Stimulated activated memory B cell treated with anti-CD40 and anti-IgM and Interleukin-4, amounts not matched to agents 10 μg/mL and 1 μg/mL and 100 μg/mL, for 72 hours (primary cell): Measurements from ENCODE around the gene STRBP.

Source experiments
- ATAC-seq: fragments of 150-1000 bp; cut with Tn5 transposase; 2 replicates; pipeline ENCODE4 v1.10.0; 2021
- H3K27ac Mint-ChIP-seq: one replicate; pipeline ENCODE4 v1.8.0; 2022; ENCODE audit warnings: mild to moderate bottlenecking, mixed read lengths
- H3K27me3 Mint-ChIP-seq: one replicate; pipeline ENCODE4 v1.8.0; 2022; ENCODE audit warnings: mixed read lengths
- H3K36me3 Mint-ChIP-seq: one replicate; pipeline ENCODE4 v1.8.0; 2022; ENCODE audit warnings: mixed read lengths
- H3K4me1 Mint-ChIP-seq: one replicate; pipeline ENCODE4 v1.8.0; 2022; ENCODE audit warnings: mixed read lengths
- H3K4me3 Mint-ChIP-seq: one replicate; pipeline ENCODE4 v1.8.0; 2022; ENCODE audit warnings: mild to moderate bottlenecking, moderate library complexity, mixed read lengths
- H3K9me3 Mint-ChIP-seq: one replicate; pipeline ENCODE4 v1.8.0; 2022; ENCODE audit warnings: mixed read lengths

The STRBP gene

DNA sequence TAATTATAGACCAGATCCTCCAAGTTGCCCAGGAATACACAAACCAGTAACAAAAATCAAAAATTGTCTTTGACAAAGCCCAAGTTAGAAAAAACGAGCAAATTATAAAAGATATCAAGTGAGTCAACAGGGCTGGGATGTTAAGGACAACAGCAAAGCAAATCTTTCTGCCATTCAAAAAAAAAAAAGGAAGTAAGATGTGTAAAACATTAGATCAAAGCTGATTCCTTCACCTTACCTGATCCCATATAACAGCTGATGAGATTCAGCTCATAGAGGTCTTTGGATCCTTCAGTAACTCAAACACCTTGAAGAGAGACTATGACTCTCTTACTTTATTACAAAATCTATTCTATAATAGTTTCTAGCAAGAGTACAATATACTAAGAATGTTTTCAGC, 100.9 kb downstream of the STRBP start:
- Mint-ChIP-seq H3K27ac (no peak overlapping the region), H3K4me3 (no peak overlapping the region), H3K4me1 (peaks cover 54% of the 10 kb centered on the region), H3K27me3 (no peaks in the 10 kb centered on the region), H3K9me3 (no peaks in the 10 kb centered on the region), H3K36me3 (peaks cover 35% of the 10 kb centered on the region)
- no peak for ATAC-seq

DNA sequence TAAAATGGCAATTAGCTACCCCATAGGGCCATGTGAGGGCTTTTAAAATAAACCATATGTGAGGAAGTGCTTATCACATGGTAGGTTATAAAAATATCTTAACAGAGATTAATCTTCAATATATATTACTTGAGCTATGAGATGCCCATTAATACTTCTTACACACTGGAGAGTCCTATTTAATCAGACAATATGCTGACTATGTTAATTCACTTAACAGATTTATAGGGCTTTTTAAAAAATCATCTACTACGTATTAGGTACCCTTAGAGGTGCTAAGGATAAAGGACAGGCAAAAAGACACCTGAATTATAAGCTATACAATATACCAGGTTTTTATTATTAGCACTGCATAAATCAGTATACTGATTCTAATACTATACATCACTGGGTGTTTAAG, 102.6 kb downstream of the STRBP start:
- no peak for ATAC-seq
- Mint-ChIP-seq H3K9me3 (no peaks in the 10 kb centered on the region), H3K27ac (peak overlapping the region; percentile 27), H3K27me3 (no peaks in the 10 kb centered on the region), H3K4me1 (peaks cover 54% of the 10 kb centered on the region), H3K36me3 (peaks cover 28% of the 10 kb centered on the region), H3K4me3 (no peak overlapping the region)

- Mint-ChIP-seq H3K36me3 (peaks cover 26% of the 10 kb centered on the region), H3K27me3 (no peaks in the 10 kb centered on the region), H3K4me1 (peaks cover 46% of the 10 kb centered on the region), H3K27ac (no peak overlapping the region), H3K4me3 (no peak overlapping the region), H3K9me3 (no peaks in the 10 kb centered on the region)
- no peak for ATAC-seq
Observed at GRCh38 chr9:123164285-123164684, 104.1 kb downstream of the STRBP start.

DNA sequence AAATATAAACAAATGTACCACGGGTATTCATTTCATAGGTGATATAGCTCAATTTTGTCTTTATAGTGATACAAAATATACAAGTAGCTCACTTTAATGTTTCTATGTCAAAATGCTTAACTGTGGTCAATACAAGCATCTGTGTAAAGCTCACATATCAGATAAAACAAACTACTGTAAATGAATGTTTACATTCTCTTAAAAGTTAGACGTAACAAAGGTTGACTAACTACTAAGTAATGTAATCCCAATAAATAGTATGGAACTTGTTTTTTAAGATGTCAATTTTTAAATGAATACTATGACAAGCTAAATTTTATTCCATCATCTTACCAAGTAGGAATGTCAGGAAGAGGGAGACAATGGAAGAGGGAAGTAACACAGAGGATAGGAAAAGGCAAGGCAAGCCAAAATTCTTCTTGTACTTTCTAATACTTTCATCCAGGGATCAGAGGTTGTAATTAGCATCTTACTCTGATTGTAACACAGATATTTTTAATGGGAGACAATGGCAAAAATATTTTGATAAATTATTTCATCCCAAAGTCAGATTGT, 105.5 kb downstream of the STRBP start:
- ATAC-seq: no peak
- Mint-ChIP-seq H3K4me3 (no peak overlapping the region), H3K27me3 (no peaks in the 10 kb centered on the region), H3K27ac (no peak overlapping the region), H3K36me3 (peaks cover 28% of the 10 kb centered on the region), H3K4me1 (peaks cover 34% of the 10 kb centered on the region), H3K9me3 (no peaks in the 10 kb centered on the region)

- Mint-ChIP-seq H3K9me3 (no peaks in the 10 kb centered on the region), H3K36me3 (peaks cover 30% of the 10 kb centered on the region), H3K27ac (no peak overlapping the region), H3K4me3 (no peak overlapping the region), H3K27me3 (no peaks in the 10 kb centered on the region), H3K4me1 (peaks cover 31% of the 10 kb centered on the region)
- no peak for ATAC-seq
Observed at GRCh38 chr9:123162360-123162759, 106.0 kb downstream of the STRBP start.

- Mint-ChIP-seq H3K27me3 (no peaks in the 10 kb centered on the region), H3K4me1 (no peaks in the 10 kb centered on the region), H3K27ac (no peak overlapping the region), H3K4me3 (no peak overlapping the region), H3K36me3 (peaks cover 24% of the 10 kb centered on the region), H3K9me3 (no peaks in the 10 kb centered on the region)
- no peak for ATAC-seq
Observed at GRCh38 chr9:123157221-123157620, 111.2 kb downstream of the STRBP start.

DNA sequence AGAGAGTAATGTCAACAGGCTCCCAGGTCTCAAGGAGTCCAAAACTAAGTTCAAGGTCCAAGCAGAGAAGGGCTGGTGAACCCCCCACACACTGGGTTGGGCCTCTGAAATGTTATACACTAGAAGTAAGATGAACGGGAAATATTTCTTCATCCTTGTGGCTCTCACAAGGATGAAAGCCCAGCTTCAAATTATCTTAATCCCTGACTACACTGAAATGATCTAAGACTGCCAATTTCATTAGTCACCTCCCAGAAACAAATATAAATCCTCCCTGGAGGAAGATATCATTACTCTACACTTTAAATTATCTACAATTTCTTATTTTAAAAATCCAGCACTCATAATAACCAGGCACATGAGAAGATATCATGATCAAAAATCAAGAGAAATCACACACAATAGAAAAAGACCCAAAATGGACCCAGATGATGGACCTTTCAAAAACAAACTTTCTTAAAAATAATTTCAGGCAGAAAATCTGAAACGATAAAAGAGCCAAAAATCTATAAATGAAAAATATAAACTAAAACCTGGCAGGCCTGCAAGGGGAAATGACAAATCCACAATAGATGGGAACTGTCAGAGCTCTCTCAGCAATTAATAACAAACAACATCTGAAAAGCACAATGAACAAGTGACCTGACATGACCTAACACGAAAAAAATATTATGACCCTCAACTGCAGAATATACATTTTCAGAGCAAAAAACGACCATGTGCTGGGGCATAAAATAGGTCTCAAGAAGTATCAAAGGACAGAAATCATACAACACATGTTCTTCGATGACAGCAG, 117.5 kb downstream of the STRBP start:
- no peak for ATAC-seq
- H3K4me3 Mint-ChIP-seq: no peak overlapping the region
- H3K27ac Mint-ChIP-seq: no peak overlapping the region
- peaks cover 30% of the 10 kb centered on the region for H3K36me3 Mint-ChIP-seq
- peaks cover 6% of the 10 kb centered on the region for H3K4me1 Mint-ChIP-seq
- no peaks in the 10 kb centered on the region for H3K27me3 Mint-ChIP-seq
- peaks cover 3% of the 10 kb centered on the region for H3K9me3 Mint-ChIP-seq

DNA sequence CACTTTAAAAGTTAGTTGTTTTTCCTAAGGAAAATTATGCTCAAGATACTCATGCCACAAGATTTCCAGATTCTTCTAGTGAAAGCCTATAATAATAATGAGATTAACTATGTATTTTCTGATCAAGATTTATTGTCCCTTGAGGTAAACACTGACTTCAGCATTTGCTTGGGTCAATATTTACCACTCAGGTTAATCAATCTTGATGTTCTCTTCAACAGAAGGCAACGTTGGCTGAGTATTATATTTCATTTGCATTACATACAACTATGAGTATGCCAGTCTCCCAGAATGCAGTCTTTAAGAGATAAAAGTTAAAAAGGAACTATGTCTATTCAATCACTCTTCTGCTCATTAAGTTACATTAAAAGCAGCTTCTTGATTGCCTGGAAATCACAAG, 119.3 kb downstream of the STRBP start:
- Mint-ChIP-seq H3K9me3 (peaks cover 3% of the 10 kb centered on the region), H3K4me3 (no peak overlapping the region), H3K27ac (no peak overlapping the region), H3K36me3 (peaks cover 42% of the 10 kb centered on the region), H3K4me1 (peaks cover 6% of the 10 kb centered on the region), H3K27me3 (no peaks in the 10 kb centered on the region)
- ATAC-seq: no peak

- ATAC-seq: no peak
- H3K27me3 Mint-ChIP-seq: no peaks in the 10 kb centered on the region
- no peaks in the 10 kb centered on the region for H3K9me3 Mint-ChIP-seq
- peaks cover 63% of the 10 kb centered on the region for H3K36me3 Mint-ChIP-seq
- peak overlapping the region; percentile 17 for H3K27ac Mint-ChIP-seq
- H3K4me1 Mint-ChIP-seq: peaks cover 14% of the 10 kb centered on the region
- no peak overlapping the region for H3K4me3 Mint-ChIP-seq
Observed at GRCh38 chr9:123138163-123138562, 130.2 kb downstream of the STRBP start.

- Mint-ChIP-seq H3K36me3 (peaks cover 45% of the 10 kb centered on the region), H3K27me3 (no peaks in the 10 kb centered on the region), H3K27ac (no peak overlapping the region)
Observed at GRCh38 chr9:123135430-123135829, 133.0 kb downstream of the STRBP start.

GRCh38 chr9:123132696-123133095, 135.7 kb downstream of the STRBP start:
- no peaks in the 10 kb centered on the region for H3K9me3 Mint-ChIP-seq
- ATAC-seq: no peak
- H3K4me3 Mint-ChIP-seq: no peak overlapping the region
- H3K27ac Mint-ChIP-seq: no peak overlapping the region
- H3K4me1 Mint-ChIP-seq: peaks cover 14% of the 10 kb centered on the region
- no peaks in the 10 kb centered on the region for H3K27me3 Mint-ChIP-seq
- peaks cover 43% of the 10 kb centered on the region for H3K36me3 Mint-ChIP-seq

More at GRCh38 chr9:123135430-123135829, 133.0 kb downstream of the STRBP start:
- Mint-ChIP-seq H3K4me1 (peaks cover 7% of the 10 kb centered on the region), H3K4me3 (no peak overlapping the region), H3K9me3 (no peaks in the 10 kb centered on the region)
- no peak for ATAC-seq

DNA sequence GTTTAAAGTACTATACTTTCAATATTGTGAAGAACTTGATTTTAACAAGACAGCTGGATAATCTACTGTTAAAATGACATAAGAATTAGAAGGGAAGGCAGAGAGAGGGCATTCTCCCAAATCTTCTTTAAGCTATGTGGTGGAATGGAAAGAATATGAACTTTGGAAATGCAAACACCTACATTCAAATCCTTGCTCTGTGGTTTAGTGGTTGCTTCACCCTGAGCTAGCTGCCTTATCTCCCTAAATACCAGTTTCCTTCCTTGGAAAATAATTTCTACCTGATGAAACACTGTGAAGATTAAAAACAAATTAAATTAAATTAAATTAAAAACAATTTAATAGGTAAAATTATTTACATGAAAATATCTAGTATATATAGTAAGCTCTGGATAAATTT, 136.4 kb downstream of the STRBP start:
- no peak overlapping the region for H3K4me3 Mint-ChIP-seq
- H3K27me3 Mint-ChIP-seq: no peaks in the 10 kb centered on the region
- no peaks in the 10 kb centered on the region for H3K9me3 Mint-ChIP-seq
- no peak overlapping the region for H3K27ac Mint-ChIP-seq
- H3K4me1 Mint-ChIP-seq: peaks cover 19% of the 10 kb centered on the region
- H3K36me3 Mint-ChIP-seq: peaks cover 47% of the 10 kb centered on the region
- no peak for ATAC-seq

- Mint-ChIP-seq H3K4me1 (peaks cover 19% of the 10 kb centered on the region), H3K27me3 (no peaks in the 10 kb centered on the region), H3K4me3 (no peak overlapping the region), H3K36me3 (peaks cover 47% of the 10 kb centered on the region), H3K9me3 (no peaks in the 10 kb centered on the region), H3K27ac (no peak overlapping the region)
- ATAC-seq: no peak
Observed at GRCh38 chr9:123131258-123131657, 137.1 kb downstream of the STRBP start.

DNA sequence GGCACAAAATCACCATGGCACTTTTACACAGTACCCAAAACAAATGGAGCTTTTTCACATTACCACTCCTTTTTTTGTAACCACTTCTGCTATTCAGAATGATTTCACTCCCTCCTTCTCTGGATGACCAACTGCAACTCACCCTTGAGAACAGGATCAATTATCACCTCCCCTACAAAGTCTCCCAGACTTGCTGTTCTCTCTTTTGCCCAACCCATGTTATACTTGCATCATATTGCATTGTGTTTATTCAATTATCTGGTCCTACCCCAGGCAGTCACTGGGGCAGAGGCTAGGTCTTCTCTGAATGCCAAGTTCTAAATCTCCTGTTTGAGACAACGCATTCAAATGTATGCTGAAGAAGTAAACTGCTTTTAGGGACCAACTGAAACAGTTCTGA, 139.0 kb downstream of the STRBP start:
- no peaks in the 10 kb centered on the region for H3K27me3 Mint-ChIP-seq
- peaks cover 20% of the 10 kb centered on the region for H3K4me1 Mint-ChIP-seq
- peaks cover 43% of the 10 kb centered on the region for H3K36me3 Mint-ChIP-seq
- no peak overlapping the region for H3K27ac Mint-ChIP-seq
- H3K9me3 Mint-ChIP-seq: no peaks in the 10 kb centered on the region
- ATAC-seq: no peak
- no peak overlapping the region for H3K4me3 Mint-ChIP-seq

DNA sequence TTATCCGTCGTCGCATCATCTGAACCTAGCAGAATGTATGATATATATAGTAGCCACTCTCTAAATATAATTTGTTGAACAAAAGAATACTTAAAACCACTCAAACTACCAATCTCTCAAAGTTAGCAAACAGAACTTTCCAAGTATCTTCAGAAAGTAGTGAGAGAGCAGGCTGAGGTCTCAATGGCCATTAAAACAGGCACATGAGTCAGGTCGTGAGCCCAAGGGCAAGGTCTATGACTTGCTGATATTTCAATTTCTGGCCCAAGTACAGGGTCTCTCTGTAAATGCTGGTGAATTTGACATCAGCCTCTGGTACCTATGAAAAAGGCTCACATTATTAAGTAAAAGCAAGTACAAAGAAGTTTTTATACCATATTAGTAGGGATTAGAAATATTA, 139.8 kb downstream of the STRBP start:
- Mint-ChIP-seq H3K4me1 (peaks cover 24% of the 10 kb centered on the region), H3K9me3 (no peaks in the 10 kb centered on the region), H3K4me3 (no peak overlapping the region), H3K27me3 (no peaks in the 10 kb centered on the region), H3K36me3 (peaks cover 47% of the 10 kb centered on the region), H3K27ac (no peak overlapping the region)
- no peak for ATAC-seq

- Mint-ChIP-seq H3K27me3 (no peaks in the 10 kb centered on the region), H3K4me1 (peaks cover 24% of the 10 kb centered on the region), H3K27ac (peak overlapping the region; percentile 75), H3K4me3 (no peak overlapping the region), H3K9me3 (no peaks in the 10 kb centered on the region), H3K36me3 (peaks cover 50% of the 10 kb centered on the region)
- ATAC-seq: no peak
Observed at GRCh38 chr9:123127512-123128075, 140.8 kb downstream of the STRBP start.
